NOMO-1 treated with dmso at 0.1 percent for 144 hours (cell line): Measurements from ENCODE around the gene GRIK5.
A peak's percentile ranks its signal among the peaks of the same experiment; 100 is the strongest.

ENCODE experiments used
- DNase-seq: peaks from one replicate; lab custom pipeline; 2025; ENCODE audit not compliant: unreplicated experiment; lab: John Stamatoyannopoulos, UW

GRIK5 gene

GRCh38 chr19:41959056-41960053, 110.7 kb downstream of the GRIK5 start, which contains the start of gene RABAC1:
TSS of gene RABAC1 (minus strand) at chr19:41959321. CDS start at chr19:41959292, 29 bp downstream.
- DNase-seq, result peak; percentile 88

GRCh38 chr19:41958367-41959055, 111.5 kb downstream of the GRIK5 start:
- DNase-seq, result peak; percentile 50

- peak; percentile 60 for DNase-seq
Measured at GRCh38 chr19:41957838-41958366, 112.1 kb downstream of the GRIK5 start.

GRCh38 chr19:41957161-41957837, 112.7 kb downstream of the GRIK5 start:
- no peak for DNase-seq

GRCh38 chr19:41956621-41957020, 113.4 kb downstream of the GRIK5 start:
- DNase-seq, result no peak

GRCh38 chr19:41955521-41955920, 114.5 kb downstream of the GRIK5 start:
- DNase-seq, result no peak

- DNase-seq, result peak; percentile 58
Measured at GRCh38 chr19:41951686-41952172, 118.3 kb downstream of the GRIK5 start.
